Osteocyte (in vitro differentiated cells): Measurements from ENCODE around the gene KRTAP3-1. TPM values are rescaled to one million over a fixed set of nuclear protein-coding genes. Genes with fewer than 3 reads are reported as not detected.

Experiments
- DNase-seq: peaks from one replicate; pipeline ENCODE4 v3.0.0; 2021; ENCODE audit warnings: mixed read lengths; ENCODE audit not compliant: unreplicated experiment; ENCODE audit errors: extremely low spot score
- H3K27ac Mint-ChIP-seq: one replicate; pipeline ENCODE4 v1.8.0; 2021; ENCODE audit warnings: mild to moderate bottlenecking, mixed read lengths; ENCODE audit not compliant: unreplicated experiment
- H3K27me3 Mint-ChIP-seq: one replicate; pipeline ENCODE4 v1.8.0; 2021; ENCODE audit warnings: mixed read lengths; ENCODE audit not compliant: unreplicated experiment
- H3K36me3 Mint-ChIP-seq: one replicate; pipeline ENCODE4 v1.8.0; 2021; ENCODE audit warnings: mixed read lengths; ENCODE audit not compliant: unreplicated experiment
- H3K4me1 Mint-ChIP-seq: one replicate; pipeline ENCODE4 v1.8.0; 2021; ENCODE audit warnings: mixed read lengths; ENCODE audit not compliant: unreplicated experiment
- H3K4me3 Mint-ChIP-seq: one replicate; pipeline ENCODE4 v1.8.0; 2021; ENCODE audit warnings: mild to moderate bottlenecking, moderate library complexity, mixed read lengths; ENCODE audit not compliant: unreplicated experiment
- H3K9me3 Mint-ChIP-seq: one replicate; pipeline ENCODE4 v1.8.0; 2021; ENCODE audit warnings: mixed read lengths; ENCODE audit not compliant: unreplicated experiment
- total RNA-seq: library from RNA; stranded (reverse); gene quantifications from 2 replicates; pipeline ENCODE4 v1.2.1, GENCODE V29; 2021
- TF ChIP-seq, protein P1 (sequence below): fragments of 200-600 bp; sonication (generic); IDR thresholded peaks from 2 replicates; pipeline ENCODE4 v1.5.0; 2021; ENCODE audit warnings: antibody characterized with exemption, mild to moderate bottlenecking, moderate library complexity

KRTAP3-1 gene
- total RNA-seq, 1 donor from 2014 or later: not detected

GRCh38 chr17:40984226-40984625 is 24.7 kb downstream of the KRTAP3-1 start, which contains the start of gene KRT40:
KRT40 (minus strand) TSS chr17:40984326; CDS start chr17:40984273, 53 bp downstream.
- no peaks in the 10 kb centered on the region for H3K9me3 Mint-ChIP-seq
- no peak within 1 kb of the TSS for H3K4me3 Mint-ChIP-seq
- peaks cover 3% of the 10 kb centered on the region for H3K27me3 Mint-ChIP-seq
- peaks cover 6% of the 10 kb centered on the region for H3K4me1 Mint-ChIP-seq
- TF ChIP-seq, protein P1, sequence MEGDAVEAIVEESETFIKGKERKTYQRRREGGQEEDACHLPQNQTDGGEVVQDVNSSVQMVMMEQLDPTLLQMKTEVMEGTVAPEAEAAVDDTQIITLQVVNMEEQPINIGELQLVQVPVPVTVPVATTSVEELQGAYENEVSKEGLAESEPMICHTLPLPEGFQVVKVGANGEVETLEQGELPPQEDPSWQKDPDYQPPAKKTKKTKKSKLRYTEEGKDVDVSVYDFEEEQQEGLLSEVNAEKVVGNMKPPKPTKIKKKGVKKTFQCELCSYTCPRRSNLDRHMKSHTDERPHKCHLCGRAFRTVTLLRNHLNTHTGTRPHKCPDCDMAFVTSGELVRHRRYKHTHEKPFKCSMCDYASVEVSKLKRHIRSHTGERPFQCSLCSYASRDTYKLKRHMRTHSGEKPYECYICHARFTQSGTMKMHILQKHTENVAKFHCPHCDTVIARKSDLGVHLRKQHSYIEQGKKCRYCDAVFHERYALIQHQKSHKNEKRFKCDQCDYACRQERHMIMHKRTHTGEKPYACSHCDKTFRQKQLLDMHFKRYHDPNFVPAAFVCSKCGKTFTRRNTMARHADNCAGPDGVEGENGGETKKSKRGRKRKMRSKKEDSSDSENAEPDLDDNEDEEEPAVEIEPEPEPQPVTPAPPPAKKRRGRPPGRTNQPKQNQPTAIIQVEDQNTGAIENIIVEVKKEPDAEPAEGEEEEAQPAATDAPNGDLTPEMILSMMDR: no peak
- no peak within 1 kb of the TSS for H3K27ac Mint-ChIP-seq
- DNase-seq: no peak
- H3K36me3 Mint-ChIP-seq: no peaks in the 10 kb centered on the region

- no peak overlapping the region for H3K27ac Mint-ChIP-seq
- DNase-seq: no peak
- no peaks in the 10 kb centered on the region for H3K27me3 Mint-ChIP-seq
- no peaks in the 10 kb centered on the region for H3K9me3 Mint-ChIP-seq
- peaks cover 5% of the 10 kb centered on the region for H3K4me1 Mint-ChIP-seq
- no peak overlapping the region for H3K4me3 Mint-ChIP-seq
- TF ChIP-seq, protein P1: no peak
- H3K36me3 Mint-ChIP-seq: no peaks in the 10 kb centered on the region
Measured at GRCh38 chr17:40981115-40981514, 27.8 kb downstream of the KRTAP3-1 start.

DNA sequence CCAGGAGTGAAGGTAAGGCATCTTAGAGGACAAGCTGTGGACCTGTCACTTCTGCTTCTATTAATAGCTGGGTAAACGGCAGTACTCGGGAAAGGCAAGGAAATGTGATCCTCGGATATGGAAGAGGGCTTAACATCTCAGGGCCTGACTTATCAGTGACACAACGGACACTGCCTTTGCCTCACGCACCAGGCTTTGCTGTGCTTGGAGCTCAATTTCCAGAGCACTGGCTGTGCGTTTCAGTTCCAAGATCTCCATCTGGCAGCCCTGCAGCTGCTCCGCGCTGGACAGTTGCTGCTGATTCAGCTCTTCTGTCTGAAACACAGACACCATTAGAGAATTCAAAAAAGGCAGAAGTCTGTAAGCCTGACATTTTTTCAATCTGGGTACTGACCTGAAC is 28.3 kb downstream of the KRTAP3-1 start:
- H3K4me1 Mint-ChIP-seq: peaks cover 5% of the 10 kb centered on the region
- no peak overlapping the region for H3K27ac Mint-ChIP-seq
- TF ChIP-seq, protein P1: no peak
- H3K27me3 Mint-ChIP-seq: no peaks in the 10 kb centered on the region
- no peaks in the 10 kb centered on the region for H3K36me3 Mint-ChIP-seq
- no peak for DNase-seq
- H3K9me3 Mint-ChIP-seq: no peaks in the 10 kb centered on the region
- H3K4me3 Mint-ChIP-seq: no peak overlapping the region

DNA sequence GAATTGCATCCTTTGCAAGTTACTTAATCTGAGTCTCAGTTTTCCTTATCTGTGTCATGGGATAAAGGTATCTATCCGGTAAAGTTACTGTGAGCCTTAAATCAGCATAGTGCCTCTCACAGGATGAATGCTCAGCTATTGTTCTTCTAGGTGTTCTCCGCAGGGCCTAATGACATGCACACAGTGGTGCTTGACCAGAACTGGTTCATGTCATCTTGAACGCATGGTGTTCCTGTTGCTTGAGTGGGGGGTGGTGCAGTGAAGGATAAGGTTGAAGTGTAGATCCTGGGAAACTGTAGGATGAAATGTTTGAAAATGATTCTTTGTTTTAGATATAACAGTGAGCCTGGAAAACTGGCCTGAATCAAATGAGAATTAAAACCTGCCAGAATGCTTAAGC is 28.8 kb downstream of the KRTAP3-1 start:
- peaks cover 5% of the 10 kb centered on the region for H3K4me1 Mint-ChIP-seq
- no peak for DNase-seq
- TF ChIP-seq, protein P1: no peak
- no peaks in the 10 kb centered on the region for H3K36me3 Mint-ChIP-seq
- no peaks in the 10 kb centered on the region for H3K27me3 Mint-ChIP-seq
- H3K4me3 Mint-ChIP-seq: no peak overlapping the region
- H3K9me3 Mint-ChIP-seq: no peaks in the 10 kb centered on the region
- no peak overlapping the region for H3K27ac Mint-ChIP-seq

DNA sequence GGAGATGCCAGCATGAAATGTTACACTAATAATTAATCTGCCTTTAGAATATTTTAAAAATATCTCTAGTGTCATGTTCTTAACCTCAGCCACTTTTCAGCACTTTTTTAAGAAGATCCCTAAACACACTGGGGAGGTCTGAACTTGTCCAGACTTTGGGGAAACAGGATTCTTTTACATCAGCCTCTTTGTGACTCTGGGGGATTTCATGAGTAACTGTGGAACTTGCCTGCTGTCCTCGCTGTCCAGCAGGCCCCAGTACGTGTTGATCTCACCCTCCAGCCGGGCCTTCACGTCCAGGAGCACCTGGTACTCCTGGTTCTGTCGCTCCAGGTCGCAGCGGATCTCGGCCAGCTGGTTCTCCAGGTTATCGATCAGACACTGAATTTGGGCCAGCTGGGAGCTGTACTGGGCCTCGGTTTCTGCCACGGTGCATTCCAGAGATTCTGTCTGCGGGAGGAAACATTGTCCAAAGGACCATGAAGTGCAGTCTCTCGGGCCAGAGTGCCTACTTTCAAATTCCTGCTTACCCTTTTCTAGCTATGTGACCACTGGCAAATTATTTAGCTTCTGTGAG is 30.3 kb downstream of the KRTAP3-1 start:
- Mint-ChIP-seq H3K4me3 (no peak overlapping the region), H3K36me3 (no peaks in the 10 kb centered on the region), H3K27me3 (no peaks in the 10 kb centered on the region), H3K27ac (no peak overlapping the region), H3K4me1 (peaks cover 5% of the 10 kb centered on the region), H3K9me3 (no peaks in the 10 kb centered on the region)
- TF ChIP-seq, protein P1: no peak
- no peak for DNase-seq
